Neural cell (in vitro differentiated cells): ENCODE data around the gene IGFBP4. TPM values are rescaled to one million over a fixed set of nuclear protein-coding genes. Genes with fewer than 3 reads are reported as not detected.

ENCODE experiments used
- H2AFZ ChIP-seq: fragments of 200-600, 300-800 bp; sonication (generic), shearing (Covaris generic); 2 replicates; pipeline ENCODE4 v1.6.0; 2014; ENCODE audit warnings: low read depth, mild to moderate bottlenecking, antibody characterized with exemption, low read length, moderate library complexity
- H3F3A ChIP-seq: fragments of 200-600 bp; shearing (Covaris generic); 2 replicates; pipeline ENCODE4 v1.6.1; 2016; ENCODE audit warnings: mild to moderate bottlenecking, moderate library complexity, mixed read lengths, antibody characterized with exemption, low read length; ENCODE audit not compliant: insufficient read depth, poor library complexity, severe bottlenecking
- H3K27ac ChIP-seq: fragments of 200-600, 300-800 bp; sonication (generic), shearing (Covaris generic); 2 replicates; pipeline ENCODE4 v1.5.1; 2014; ENCODE audit warnings: mild to moderate bottlenecking, low read length, moderate library complexity
- H3K27me3 ChIP-seq: fragments of 300-800, 200-600 bp; sonication (generic), shearing (Covaris generic); 2 replicates; pipeline ENCODE4 v1.6.0; 2014; ENCODE audit warnings: mild to moderate bottlenecking, low read depth, low read length, moderate library complexity; ENCODE audit not compliant: insufficient read depth
- H3K36me3 ChIP-seq: fragments of 300-800, 200-600 bp; sonication (generic), shearing (Covaris generic); 2 replicates; pipeline ENCODE4 v1.5.1; 2014; ENCODE audit warnings: mild to moderate bottlenecking, antibody characterized with exemption, low read length, moderate library complexity; ENCODE audit not compliant: insufficient read depth
- H3K4me2 ChIP-seq: fragments of 300-800, 200-600 bp; sonication (generic), shearing (Covaris generic); 2 replicates; pipeline ENCODE4 v1.6.0; 2014; ENCODE audit warnings: mild to moderate bottlenecking, low read length
- H3K4me3 ChIP-seq: fragments of 300-800, 200-600 bp; sonication (generic), shearing (Covaris generic); 2 replicates; pipeline ENCODE4 v1.5.1; 2014; ENCODE audit warnings: mild to moderate bottlenecking, low read length, moderate library complexity
- H3K79me2 ChIP-seq: fragments of 200-600 bp; shearing (Covaris generic); replicated peaks from 2 replicates; pipeline ENCODE4 v1.6.0; 2014; ENCODE audit warnings: mild to moderate bottlenecking, low read length, moderate library complexity; ENCODE audit not compliant: insufficient read depth
- H3K9ac ChIP-seq: fragments of 300-800, 200-600 bp; sonication (generic), shearing (Covaris generic); 2 replicates; pipeline ENCODE4 v1.6.1; 2016; ENCODE audit warnings: mild to moderate bottlenecking, low read length, mixed read lengths
- H3K9me2 ChIP-seq: fragments of 200-600 bp; shearing (Covaris generic); 2 replicates; pipeline ENCODE4 v1.6.1; 2016; ENCODE audit warnings: mild to moderate bottlenecking, low read length, mixed read lengths; ENCODE audit not compliant: insufficient read depth
- H3K9me3 ChIP-seq: fragments of 200-600, 300-800 bp; sonication (generic), shearing (Covaris generic); 2 replicates; pipeline ENCODE4 v1.6.1; 2016; ENCODE audit warnings: mild to moderate bottlenecking, mixed run types, low read length, moderate library complexity, mixed read lengths
- H4K20me1 ChIP-seq: fragments of 200-600 bp; shearing (Covaris generic); 2 replicates; pipeline ENCODE4 v1.6.1; 2016; ENCODE audit warnings: mild to moderate bottlenecking, mixed run types; ENCODE audit not compliant: insufficient read depth
- POLR2AphosphoS5 ChIP-seq: IDR thresholded peaks from 2 replicates; pipeline ENCODE4 v1.6.1; 2012
- polyA plus RNA-seq: library from polyadenylated mRNA; depleted of rRNA; stranded (reverse); fragments of >200 nt; gene quantifications from 2 replicates; pipeline ENCODE4 v1.2.3, GENCODE V29; 2014

The IGFBP4 gene
- polyA plus RNA-seq, 1 donor from 2014 or later = 1.3 TPM

DNA sequence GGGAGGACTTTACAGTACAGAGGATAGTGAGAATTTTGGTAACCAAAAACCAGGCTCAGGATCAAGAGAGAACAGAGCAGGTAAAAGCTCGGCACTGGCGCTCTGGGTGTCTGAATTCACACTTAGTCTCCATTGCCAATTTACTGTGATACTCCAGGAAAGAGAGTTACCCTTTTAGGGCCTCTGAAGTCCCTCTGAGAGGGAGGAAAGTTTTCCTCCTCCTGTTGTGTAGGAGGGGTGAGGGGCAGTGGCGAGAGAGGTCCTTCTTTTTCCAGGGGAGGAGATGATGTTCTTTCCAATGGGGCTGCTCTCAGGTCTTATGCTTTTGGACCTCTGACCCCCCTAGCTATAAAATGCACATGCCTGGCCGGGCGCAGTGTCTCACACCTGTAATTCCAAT lies 63.5 kb downstream of the IGFBP4 start:
- H3K36me3 ChIP-seq = no peaks in the 10 kb centered on the region
- no peaks in the 10 kb centered on the region for H3K27me3 ChIP-seq
- H3K79me2 ChIP-seq = no peaks in the 10 kb centered on the region
- no peaks in the 10 kb centered on the region for H3K9me2 ChIP-seq
- no peak overlapping the region for H2AFZ ChIP-seq
- no peak overlapping the region for H3K27ac ChIP-seq
- TF ChIP-seq POLR2AphosphoS5 = no peak
- H4K20me1 ChIP-seq = no peaks in the 10 kb centered on the region
- H3F3A ChIP-seq = no peaks in the 10 kb centered on the region
- H3K9ac ChIP-seq = no peak overlapping the region
- no peak overlapping the region for H3K4me2 ChIP-seq
- H3K9me3 ChIP-seq = no peaks in the 10 kb centered on the region
- no peak overlapping the region for H3K4me3 ChIP-seq

Other genes starting within 250 kb of the IGFBP4 start
- gene WIPF2, start 224.1 kb upstream of the IGFBP4 start, polyA plus RNA-seq = 8.6 and 11.5 TPM in 2 replicates
- gene CDC6, start 155.6 kb upstream of the IGFBP4 start, polyA plus RNA-seq = 1.9 and 2.2 TPM in 2 replicates
- 4.7 and 6.6 TPM in 2 replicates for gene RARA, start 134.3 kb upstream of the IGFBP4 start, polyA plus RNA-seq
- not detected in 2 replicates for gene GJD3, start 78.7 kb upstream of the IGFBP4 start, polyA plus RNA-seq
- gene TOP2A, start 25.6 kb upstream of the IGFBP4 start, polyA plus RNA-seq = 5.3 and 7.8 TPM in 2 replicates
- not detected in 2 replicates for gene TNS4, start 58.2 kb downstream of the IGFBP4 start, polyA plus RNA-seq
- not detected in 2 replicates for gene CCR7, start 122.0 kb downstream of the IGFBP4 start, polyA plus RNA-seq
- 245 and 248 TPM in 2 replicates for gene SMARCE1, start 204.4 kb downstream of the IGFBP4 start, polyA plus RNA-seq
- 13.6 and 15.1 TPM in 2 replicates for gene KRT222, start 221.7 kb downstream of the IGFBP4 start, polyA plus RNA-seq